Cortex of kidney (tissue), 1 donor: Measurements from ENCODE around the gene PRSS50.

ENCODE experiments used
- DNase-seq: peaks from one replicate; lab custom pipeline; 2025; lab: John Stamatoyannopoulos, UW

PRSS50 gene

DNA sequence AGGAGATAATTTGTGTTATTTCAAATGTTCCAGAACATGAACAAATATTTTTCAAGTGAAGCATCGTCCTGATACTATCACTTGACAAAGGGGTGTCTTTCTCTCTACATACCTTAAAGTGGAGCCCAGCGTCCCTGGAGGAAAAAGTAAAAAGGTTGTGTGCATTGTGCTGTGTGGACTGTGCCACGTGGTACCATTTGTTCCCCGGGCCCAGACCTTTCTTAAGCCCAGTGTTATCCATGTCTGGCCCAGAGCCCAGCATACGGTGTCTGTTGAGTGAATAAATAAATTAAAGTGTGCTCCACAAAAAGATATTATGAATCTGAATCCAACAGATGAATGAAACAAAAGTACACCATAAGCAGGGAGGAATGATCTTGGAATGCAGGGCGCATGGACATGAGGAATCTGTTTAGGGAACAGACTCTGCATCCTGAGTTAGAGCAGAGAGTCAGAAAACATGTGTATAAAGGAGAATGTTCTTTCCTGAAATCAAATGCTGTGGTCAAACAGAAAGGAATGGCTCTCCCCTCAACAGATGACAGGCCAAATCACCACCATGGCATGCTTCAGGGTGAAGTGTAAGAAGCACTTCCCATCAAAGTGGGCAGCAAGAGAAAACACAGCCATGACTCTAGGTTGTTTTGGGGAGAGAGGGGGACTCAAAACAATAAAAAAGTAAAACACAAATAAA lies 8.1 kb upstream of the PRSS50 start:
- no peak for DNase-seq

DNA sequence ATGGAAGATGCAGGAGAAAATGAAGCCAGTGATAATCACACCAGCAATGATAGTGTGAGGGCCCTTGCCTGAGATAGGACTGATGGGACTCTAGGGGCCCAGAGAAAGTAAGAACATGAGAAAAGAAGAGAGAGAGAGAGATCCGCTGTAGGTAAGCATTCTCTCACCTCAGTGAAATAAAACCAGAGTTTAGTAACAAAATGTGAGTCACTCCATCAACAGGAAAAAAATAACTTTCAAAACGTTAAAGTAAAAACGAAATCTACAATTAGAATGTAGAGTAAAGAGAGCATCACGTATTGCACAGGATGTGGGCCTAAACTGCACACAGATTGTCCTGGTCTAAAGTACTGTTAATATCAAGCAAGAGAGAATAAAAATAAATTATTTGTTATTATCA lies 6.8 kb upstream of the PRSS50 start:
- DNase-seq = no peak

DNA sequence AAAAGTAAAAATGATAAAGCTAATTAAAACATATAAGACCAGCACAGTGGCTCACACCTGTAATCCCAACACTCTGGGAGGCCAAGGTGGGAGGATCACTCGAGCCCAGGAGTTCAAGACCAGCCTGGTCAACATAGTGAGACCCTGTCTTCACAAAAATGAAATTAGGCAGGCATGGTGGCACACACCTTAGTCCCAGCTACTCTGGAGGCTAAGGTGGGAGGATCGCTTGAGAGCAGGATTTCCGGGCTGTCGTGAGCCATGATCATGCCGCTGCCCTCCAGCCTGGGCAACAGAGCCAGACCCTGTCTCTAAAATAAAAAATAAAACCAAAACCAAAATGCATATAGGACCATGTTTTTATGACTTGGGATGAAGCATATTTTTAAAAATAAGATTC lies 4.8 kb upstream of the PRSS50 start:
- DNase-seq = no peak

DNA sequence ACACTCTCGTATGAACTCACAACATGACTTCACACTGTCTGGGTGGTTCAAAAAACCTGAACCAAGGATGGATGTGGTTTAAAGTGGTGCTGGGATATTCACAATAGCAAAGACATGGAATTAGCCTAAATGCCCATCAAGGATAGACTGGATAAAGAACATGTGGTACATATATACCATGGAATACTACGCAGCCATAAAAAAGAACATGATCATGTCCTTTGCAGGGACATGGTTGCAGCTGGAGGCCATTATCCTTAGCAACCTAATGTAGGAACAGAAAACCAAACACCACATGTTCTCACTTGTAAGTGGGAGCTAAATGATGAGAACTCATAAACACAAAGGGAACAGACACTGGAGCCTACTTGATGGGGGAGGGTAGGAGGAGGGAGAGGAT lies 3.3 kb upstream of the PRSS50 start:
- no peak for DNase-seq

DNA sequence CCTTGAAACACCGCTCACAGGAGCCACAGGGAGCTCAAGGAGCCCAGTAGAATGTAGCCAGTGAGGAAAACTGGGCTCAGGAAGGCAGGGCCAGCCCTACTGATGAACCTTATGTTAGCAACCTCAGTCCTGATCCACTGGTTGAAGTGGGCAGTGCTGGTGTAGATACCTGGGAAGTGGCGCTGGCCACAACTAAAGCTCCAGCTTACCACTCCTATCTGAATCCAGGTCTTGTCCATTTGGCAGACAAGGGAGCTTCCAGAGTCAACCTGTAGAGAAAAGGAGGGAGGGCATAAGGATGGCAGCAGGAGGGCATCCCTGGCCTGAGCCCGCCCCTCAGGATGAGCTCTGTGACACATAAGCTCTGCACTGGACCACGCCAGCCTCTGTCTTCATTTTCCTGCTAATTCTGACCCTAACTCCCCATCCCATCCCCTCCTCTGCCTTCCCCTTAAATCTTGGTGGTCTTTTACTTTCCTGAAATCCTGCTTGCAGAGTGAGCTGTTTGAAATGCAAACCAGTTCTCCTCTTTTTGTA lies 2.1 kb upstream of the PRSS50 start:
- no peak for DNase-seq

DNA sequence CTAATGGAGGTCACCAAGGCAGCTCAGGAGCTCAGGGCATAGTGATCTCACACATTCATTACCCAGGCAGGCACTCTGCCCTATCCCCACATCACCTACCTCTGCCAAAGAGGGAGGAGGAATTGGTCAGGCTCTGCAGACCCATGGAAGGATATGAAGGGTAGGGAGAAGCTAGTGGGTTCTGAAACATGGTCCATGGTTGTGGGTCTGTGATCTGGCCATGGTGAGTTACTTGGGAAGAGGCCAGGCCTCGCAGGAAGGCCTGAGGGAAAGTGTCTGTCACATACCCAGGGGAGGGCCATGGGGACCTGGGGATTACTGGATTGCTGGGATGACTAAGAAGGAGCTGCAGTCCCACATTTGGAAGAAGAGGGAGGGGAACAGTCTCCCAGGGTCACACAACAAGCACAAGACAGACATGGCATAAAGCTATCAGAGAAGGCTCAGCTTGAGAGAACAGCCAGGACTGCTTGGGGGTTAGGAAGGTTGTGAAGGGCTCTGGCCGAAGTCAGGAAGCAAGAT lies 1.4 kb upstream of the PRSS50 start:
- DNase-seq = no peak

DNA sequence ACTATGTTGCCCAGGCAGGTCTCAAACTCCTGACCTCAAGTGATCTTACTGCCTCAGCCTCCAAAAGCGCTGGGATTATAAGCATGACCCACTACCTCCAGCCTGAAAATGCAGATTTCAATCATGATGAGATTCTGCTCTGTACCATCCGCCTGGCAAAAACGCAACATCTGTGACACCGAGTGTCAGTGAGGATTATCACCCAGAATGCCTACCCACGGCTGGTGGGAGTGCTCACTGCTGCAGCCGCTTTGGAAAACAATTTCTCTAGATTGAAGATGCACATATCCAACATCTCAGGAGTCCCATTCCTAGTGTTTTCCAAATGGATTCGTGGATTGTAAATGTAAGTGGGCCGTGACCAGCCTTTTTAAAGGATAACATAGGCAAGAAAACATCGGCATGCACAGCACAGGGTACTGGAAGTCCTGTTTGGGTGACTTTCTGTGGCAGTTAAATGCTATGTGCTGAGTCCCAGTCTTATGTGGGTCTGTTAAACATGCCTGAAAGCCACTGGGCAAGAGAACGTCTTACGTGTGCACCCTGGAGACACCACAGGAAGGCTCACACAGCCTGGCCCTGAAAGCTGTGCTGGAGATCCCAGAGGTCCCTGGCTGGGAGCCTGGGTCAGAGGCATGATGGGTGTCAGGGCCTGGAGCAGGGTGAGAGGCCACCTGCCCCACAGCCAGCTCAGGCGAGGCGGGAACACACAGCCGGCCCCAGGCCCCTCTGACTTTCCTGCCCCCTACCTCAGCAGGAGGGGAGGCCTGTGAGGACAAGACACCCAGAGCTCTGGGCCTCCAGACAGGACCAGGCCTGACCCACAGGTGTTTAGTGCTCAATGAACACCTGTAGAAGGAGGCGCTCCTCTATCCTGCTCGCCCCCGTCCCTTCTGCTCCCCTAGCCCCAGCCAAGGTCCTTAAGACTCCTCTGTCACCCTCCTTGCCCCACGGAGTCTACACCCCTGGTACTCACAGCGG lies 918 bp downstream of the PRSS50 start:
- no peak for DNase-seq

DNA sequence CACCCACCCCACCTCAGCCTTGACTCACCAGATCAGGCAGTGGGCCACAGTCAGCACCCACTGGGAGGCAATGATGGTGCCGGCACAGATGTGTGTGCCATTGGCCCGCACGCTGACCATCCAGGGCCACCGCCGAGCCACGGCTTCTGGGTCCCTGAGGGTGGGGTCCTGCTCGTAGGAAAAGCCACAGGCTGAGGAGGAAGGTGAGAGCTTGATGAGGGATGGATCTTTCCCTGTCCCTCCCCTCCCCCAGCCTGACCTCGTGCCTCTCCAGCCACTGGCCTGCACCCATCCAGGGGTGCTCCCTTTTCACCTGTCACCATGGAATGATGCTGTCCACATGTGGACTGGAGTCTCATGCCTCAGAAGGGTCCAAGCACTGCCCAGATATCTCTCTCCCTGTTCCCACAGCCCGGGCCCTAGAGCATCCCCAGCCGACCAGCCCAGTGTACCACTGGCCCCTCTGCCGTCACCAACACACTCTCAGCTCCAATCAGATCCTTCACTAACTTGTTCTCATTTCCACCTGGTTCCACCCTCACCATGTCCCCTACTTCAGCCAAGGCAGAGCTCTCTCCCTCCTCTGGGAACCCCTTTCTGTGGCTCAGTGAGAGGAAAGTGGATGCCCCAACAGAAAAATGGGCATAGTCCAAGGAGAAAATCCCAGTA lies 2.0 kb downstream of the PRSS50 start:
- no peak for DNase-seq

DNA sequence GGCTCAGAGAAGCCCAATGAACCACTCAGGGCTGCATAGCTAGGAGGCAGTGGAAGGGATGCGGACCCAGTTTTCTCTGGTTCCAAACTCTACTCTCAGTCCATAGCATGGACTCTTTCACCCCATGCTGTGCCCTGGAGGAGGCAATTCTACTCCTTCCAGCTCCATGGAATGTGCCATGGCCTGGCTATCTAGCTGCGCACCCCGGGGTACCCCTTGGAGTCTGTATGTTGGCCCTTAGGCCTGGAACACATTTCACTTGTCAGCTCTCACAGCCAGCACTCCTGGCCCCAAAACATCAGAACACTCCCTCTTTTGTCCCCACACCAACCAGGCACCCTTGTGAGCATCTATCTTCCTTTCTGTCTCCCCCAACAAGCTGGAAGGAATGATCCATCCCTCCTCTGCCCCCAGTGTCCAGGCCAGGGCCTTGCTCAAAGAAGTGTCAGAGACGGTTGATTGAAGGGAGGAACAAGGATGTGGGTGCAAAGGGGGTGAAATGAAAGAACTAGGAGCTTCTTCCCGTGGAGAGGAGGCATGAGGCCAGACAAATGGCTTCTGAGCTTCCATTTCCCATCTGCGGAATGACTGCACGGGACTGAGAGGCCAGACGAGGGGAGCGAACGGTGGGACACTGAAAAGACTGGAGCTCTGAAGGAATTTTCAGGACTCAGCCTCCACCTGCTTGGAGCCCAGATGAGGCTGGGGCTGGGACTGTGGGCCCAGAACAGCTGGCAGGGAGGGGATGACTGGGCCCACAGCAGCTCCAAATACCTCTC lies 2.8 kb downstream of the PRSS50 start:
- DNase-seq = no peak

DNA sequence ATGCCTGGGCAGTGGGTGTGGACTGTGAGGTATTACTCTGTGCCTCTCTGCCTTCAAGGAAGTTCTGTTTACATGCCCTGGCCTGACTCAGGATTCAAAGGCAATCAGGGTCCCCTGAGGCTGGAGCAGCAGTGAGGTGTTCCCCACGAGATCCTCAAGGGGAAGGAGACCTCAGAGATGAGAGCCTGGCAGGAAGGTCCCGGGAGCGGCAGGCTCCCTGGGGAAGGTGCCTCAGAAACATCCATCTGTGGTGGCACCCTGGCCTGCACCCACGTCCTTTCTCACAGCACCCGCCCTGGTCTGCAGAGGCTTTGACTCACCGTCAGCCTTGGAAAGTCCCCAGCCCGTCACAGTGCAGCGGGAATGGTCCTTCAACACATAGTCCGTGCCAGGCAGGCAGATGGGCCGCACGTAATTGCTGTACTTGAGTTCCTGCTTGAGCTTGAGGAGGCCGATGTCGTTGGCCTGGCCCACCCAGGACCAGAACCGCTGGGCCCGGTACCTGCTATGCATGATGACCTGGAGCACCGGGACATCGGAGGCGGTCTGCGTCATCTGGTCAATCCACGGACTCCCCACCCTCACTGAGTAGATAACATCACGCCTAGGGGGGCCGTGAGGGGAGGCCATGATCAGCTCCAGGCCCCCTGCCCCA lies 3.6 kb downstream of the PRSS50 start:
- DNase-seq = no peak

DNA sequence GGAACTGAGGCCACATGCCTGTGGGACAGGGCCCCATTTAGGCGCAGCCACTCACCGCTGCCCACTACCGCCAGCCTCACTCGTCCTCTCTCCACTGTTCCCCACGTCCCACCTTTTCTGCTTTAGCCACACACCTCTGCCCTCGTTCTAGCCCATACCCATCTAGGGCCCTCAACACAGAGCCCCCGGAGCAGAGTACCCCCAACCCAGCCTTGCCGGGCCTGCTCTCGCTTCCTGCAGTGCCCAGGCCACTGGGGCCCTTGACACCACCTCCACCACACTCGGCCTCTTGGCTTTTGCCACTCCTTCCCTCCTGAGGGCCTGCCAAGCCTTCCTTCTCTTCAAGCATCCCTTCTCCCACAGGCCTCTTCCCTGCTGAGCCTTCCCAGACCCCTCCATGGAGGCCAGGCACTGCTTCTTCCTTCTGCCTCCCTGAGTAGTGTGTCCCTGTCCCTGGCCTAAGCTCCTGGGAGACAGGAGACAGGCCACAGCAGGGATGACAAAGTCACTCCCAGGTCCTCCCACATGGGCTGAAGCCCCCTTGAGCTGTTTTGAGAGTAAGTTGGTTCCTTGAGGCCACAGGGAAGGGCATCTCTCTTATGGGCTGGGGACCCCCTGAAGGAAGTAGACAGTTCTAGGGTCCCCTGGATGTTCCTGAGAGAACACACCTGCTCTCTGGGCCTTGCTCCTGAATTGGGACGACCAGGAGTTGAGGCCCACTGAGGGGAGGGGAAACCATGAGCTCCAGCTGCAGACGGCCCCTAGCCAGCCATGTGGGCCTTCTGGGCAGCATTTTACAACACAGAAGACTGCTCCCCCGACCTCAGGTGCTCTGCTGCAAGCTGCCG lies 4.4 kb downstream of the PRSS50 start:
- DNase-seq = no peak

DNA sequence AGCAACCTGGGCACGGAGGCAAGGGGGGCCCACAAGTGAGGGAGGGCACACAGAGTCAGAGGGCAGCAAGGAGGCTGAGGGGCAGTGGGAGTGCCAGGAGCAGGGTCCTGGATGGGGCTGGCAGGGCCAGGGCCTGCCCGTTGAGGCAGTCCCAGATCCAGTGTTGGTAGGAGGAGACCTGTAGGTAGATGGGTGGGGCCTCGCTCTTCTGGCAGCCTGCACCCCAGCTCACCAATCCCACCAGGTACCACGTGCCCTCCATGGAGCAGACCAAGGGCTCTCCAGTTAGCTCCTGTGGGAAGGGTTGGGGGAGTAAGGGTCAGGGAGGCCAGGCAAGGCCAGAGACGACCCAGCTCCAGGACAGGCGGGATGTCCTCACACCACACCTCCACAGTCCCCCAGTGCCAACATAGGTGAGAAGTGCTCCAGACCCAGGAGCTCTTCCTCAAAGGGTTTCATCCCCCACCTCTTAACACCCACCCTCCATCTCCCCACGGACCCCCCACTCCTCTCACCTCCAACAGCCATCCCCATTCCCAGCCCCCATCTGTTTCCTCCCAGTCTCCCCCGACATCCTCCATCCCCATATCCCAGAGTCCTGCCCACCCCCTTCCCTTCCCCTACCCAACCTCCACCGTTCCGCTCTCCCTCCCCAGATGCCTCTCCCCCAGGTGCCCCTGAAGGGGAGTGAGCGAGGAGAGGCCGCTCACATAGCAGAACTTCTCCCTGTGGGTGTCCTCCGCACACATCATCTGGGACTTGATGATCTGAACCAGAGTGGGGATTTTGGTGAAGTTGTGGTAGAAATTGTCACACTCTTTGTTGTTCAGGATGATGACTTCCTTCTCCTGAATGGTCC lies 5.2 kb downstream of the PRSS50 start:
- no peak for DNase-seq

DNA sequence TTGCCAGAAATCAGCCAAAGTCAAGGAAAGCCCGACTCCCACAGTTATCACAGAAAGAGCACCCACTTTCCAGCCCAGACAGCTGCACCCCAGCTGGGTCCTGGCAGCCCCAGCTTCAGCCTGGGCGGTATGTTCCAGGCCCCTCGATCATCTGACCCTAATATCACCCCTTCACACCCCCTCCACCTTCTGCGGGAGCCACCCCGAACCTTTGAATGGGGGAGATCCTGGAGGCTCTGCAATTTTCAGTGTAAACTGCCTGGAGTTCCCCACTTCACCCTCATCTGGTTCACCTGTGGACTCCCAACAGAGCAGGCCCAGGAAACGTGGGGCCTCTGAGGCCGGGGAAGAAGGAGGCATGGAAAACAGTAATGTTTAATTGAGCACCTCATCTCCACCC lies 5.9 kb downstream of the PRSS50 start:
- DNase-seq = no peak

DNA sequence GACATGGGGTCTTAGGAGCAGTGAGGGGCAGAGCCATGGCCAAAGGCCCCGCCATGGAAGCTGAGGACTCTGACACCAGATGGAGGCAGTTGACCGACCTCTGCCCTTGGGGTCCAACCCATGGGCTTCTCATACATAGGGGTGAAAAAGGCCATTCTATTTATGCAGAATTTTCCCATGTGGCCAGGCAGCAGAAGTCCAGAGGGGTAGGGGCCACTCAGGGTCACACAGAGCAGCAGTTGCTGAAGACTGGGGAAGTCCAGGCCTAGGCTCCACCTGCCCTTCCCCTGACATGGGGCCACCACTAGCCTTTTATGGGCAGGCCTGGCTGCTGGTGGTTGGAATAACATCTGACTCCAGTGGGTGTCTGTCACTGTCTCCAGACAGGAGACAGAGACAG lies 6.4 kb downstream of the PRSS50 start:
- no peak for DNase-seq

DNA sequence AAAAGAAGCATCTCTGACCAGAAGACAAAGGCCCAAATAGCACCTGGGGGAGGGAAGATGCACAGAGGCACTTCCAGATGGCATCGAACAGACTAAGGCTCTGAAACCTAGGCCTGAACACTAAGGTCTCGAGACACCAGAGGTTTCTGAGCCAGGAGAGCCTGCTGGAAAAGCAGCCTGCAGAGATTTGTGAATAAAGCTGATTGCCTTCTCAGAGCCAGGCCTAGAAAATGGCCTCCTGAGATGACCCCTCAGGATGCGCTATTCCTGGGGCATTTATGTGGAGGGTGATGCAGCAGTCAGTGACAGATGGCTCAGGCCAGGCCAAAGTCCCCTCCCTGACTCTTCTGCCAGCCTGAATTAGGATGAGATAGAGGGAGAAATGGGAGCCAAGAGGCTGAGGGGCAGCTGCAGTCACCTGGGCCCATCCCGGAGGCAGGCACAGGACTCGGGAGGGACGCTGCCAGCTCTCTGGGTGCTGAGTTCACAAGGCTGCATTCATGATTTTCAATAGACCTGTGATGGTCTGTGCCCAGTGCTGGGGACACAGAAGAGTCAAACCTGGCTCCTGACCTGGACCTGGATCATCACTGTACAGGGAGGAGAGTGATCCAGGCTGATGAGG lies 6.9 kb downstream of the PRSS50 start:
- DNase-seq = no peak

DNA sequence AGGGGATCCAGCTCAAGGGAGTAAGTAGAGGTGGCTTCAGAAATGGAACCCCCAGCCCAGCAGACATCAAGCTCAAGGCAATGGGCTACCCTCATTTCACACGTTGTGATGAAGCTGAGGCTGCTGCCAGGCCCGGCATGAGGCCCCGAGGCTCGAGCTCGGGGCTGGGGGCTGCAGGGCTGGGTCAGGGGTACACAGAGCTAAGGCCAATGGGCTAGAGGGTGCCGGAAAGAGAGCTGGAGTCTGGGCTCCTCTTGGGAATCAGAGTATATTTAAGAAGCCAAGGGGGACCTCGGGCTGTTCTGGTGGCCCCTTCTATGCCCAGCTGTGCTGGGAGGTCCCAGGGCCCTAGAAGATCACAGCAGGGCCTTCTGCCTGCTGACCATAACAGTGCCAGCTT lies 7.4 kb downstream of the PRSS50 start:
- no peak for DNase-seq

DNA sequence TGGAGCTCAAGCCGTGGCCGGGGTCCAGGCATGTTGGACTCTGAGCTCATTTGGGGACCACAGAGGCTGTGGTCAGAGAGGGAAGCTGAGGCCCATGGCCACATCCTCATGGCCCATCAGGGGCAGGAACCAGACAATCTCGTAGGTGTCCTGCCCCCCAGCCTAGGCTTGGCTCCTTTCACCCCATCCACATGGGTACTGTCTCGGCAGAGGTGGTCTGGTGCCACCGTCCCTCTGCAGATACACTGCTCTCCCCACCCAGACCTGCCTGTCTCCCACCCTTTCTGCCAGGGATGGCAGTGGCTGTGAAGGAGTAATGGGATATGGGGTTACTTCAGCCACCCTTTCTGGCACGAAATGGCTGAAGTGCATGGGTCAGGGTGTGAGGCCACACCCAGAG lies 7.9 kb downstream of the PRSS50 start:
- no peak for DNase-seq

DNA sequence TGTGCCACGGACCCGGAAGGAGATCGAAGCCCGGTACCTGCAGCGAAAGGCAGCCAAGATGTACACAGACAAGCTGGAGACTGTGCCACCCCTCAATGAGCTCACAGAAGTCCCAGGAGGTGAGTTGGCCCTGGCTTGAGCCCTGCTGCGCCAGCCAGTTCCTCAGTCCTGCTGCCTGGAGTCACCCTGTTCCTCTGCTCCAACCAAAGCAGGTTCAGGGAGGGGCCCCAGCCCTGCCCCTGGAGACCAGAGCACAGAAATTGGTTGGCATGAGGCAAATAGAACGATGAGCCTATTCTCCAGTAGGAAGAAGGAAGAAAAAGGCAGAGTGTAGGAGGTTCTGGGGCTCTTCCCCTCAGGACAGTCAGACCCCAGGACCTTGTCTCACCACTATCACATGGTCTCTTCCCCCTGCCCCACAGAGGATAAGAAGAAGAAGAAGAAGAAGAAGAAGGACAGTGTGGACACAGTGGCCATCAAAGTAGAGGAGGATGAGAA lies 8.5 kb downstream of the PRSS50 start:
- DNase-seq = no peak
